GM12872 (cell line): ENCODE data around the gene HIRA.

Source experiments
- CTCF ChIP-seq: IDR thresholded peaks from 3 replicates; pipeline ENCODE4 v1.5.1; 2011; ENCODE audit warnings: low read depth, mild to moderate bottlenecking, low read length, moderate library complexity; ENCODE audit not compliant: insufficient read depth

Gene HIRA

DNA sequence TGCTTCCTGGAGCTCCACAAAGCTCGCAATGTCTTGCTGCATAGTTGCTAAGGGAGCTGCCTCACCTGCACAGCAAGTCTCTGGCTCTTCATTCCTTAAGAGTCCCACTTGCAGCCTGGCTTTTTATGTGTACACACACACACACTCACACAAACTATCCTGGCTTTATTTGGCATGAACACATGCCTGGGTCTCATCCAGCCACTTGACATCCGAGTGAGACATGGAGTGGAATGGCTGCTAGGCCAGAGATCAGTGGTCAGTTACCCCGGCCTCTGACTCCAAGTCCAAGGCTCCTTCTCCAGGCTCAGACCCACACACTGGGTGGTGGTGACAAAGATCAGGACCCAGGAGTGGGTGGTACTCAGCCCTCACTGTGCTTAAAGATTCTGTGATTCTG lies 102.1 kb downstream of the HIRA start:
- no peak for TF ChIP-seq CTCF

GRCh38 chr22:19325296-19325948 lies 106.1 kb downstream of the HIRA start:
- no peak for TF ChIP-seq CTCF

GRCh38 chr22:19321757-19322156 lies 109.8 kb downstream of the HIRA start:
- TF ChIP-seq CTCF = no peak

GRCh38 chr22:19319281-19319680 lies 112.3 kb downstream of the HIRA start:
- no peak for TF ChIP-seq CTCF

- no peak for TF ChIP-seq CTCF
Measured at GRCh38 chr22:19317865-19318264, 113.7 kb downstream of the HIRA start.

- TF ChIP-seq CTCF = no peak
Measured at GRCh38 chr22:19307872-19308271, 123.7 kb downstream of the HIRA start.

DNA sequence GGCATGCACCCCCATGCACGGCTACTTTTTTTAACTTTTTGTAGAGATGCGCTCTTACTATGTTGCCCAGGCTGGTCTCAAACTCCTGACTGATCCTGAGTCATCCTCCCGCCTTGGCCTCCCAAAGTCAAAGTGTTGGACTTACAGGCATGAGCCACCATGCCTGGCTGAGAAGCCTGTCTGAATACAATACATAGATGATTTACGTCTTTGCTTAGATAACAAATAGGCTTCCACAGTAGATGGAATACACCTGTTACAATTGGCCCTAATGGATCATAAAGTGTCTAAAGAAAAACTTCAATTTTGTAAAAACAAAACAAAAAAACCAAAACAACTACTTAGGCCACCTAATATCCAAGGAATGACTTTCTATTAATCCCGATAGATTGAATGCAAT lies 127.0 kb downstream of the HIRA start:
- TF ChIP-seq CTCF = no peak
